SK-N-SH (cell line): Measurements from ENCODE around the gene KMT2E. TPM values are rescaled to one million over a fixed set of nuclear protein-coding genes. Genes with fewer than 3 reads are reported as not detected.

Source experiments
- CTCF ChIA-PET: fragments of 300-600, 350-600 bp; formaldehyde crosslinking; extraction: SDS; loops from one replicate; lab custom pipeline; 2021; lab: Yijun Ruan, JAX
- POLR2A ChIA-PET: fragments of 350-600 bp; sonication (Branson Sonifier 250); formaldehyde crosslinking; extraction: SDS; loops from one replicate; lab custom pipeline; 2020; ENCODE audit warnings: antibody characterized with exemption, inconsistent platforms; lab: Yijun Ruan, JAX
- DNase-seq: peaks from one replicate; pipeline ENCODE4 v3.0.0; 2012
- H2AFZ ChIP-seq: fragments of 200-600 bp; sonication (generic); 2 replicates; pipeline ENCODE4 v1.8.1; 2016; ENCODE audit warnings: antibody characterized with exemption, mild to moderate bottlenecking, low read depth
- H3F3A ChIP-seq: fragments of 200-600 bp; sonication (generic); replicated peaks from 2 replicates; pipeline ENCODE3; 2016; ENCODE audit warnings: antibody characterized with exemption, mild to moderate bottlenecking; ENCODE audit not compliant: insufficient read depth
- H3K27ac ChIP-seq, 2 experiments: fragments of 200-500 bp in 1 of 2; fragments of 200-600 bp in 1 of 2; sonication (Bioruptor generic) in 1 of 2; sonication (generic), shearing (Covaris generic) in 1 of 2; 2 replicates each; pipeline versions ENCODE4 v1.5.1 to v1.6.1; 2014 to 2016; ENCODE audit warnings: low read depth in 2 of 2, inconsistent platforms in 1 of 2, low read length in 1 of 2, mild to moderate bottlenecking in 1 of 2, mixed read lengths in 1 of 2
- H3K27me3 ChIP-seq: fragments of 200-600 bp; sonication (generic), shearing (Covaris generic); 2 replicates; pipeline ENCODE4 v1.6.1; 2016; ENCODE audit warnings: mixed run types; ENCODE audit not compliant: insufficient read depth
- H3K36me3 ChIP-seq, 2 experiments: fragments of 200-500 bp in 1 of 2; fragments of 200-600 bp in 1 of 2; sonication (Bioruptor generic) in 1 of 2; sonication (generic) in 1 of 2; replicated peaks in 1 of 2; 2 replicates each; pipeline versions ENCODE3 to v1.5.1; 2014 to 2016; ENCODE audit warnings: low read length in 1 of 2, mild to moderate bottlenecking in 1 of 2; ENCODE audit not compliant: insufficient read depth in 2 of 2, control insufficient read depth in 1 of 2
- H3K4me1 ChIP-seq, 2 experiments: fragments of 200-500 bp in 1 of 2; fragments of 200-600 bp in 1 of 2; sonication (Bioruptor generic) in 1 of 2; sonication (generic), shearing (Covaris generic) in 1 of 2; 2 replicates each; pipeline versions ENCODE4 v1.5.1 to v1.6.1; 2014 to 2016; ENCODE audit warnings: low read depth in 1 of 2, low read length in 1 of 2, mixed run types in 1 of 2; ENCODE audit not compliant: insufficient read depth in 2 of 2, control insufficient read depth in 1 of 2
- H3K4me2 ChIP-seq: fragments of 200-600 bp; sonication (generic), shearing (Covaris generic); 2 replicates; pipeline ENCODE4 v1.6.1; 2017; ENCODE audit warnings: mixed run types
- H3K4me3 ChIP-seq, 2 experiments: fragments of 200-500 bp in 1 of 2; fragments of 200-600 bp in 1 of 2; sonication (Bioruptor generic) in 1 of 2; sonication (generic), shearing (Covaris generic) in 1 of 2; 2 replicates each; pipeline versions ENCODE4 v1.5.1 to v1.8.1; 2014 to 2016; ENCODE audit warnings: low read depth in 2 of 2, inconsistent platforms in 1 of 2, low read length in 1 of 2, mild to moderate bottlenecking in 1 of 2, mixed read lengths in 1 of 2, moderate library complexity in 1 of 2
- H3K79me2 ChIP-seq: fragments of 200-600 bp; sonication (generic); 2 replicates; pipeline ENCODE4 v1.8.1; 2017; ENCODE audit warnings: mild to moderate bottlenecking; ENCODE audit not compliant: insufficient read depth
- H3K9ac ChIP-seq: fragments of 200-600 bp; sonication (generic); 2 replicates; pipeline ENCODE4 v1.6.1; 2017; ENCODE audit warnings: mixed run types
- H3K9me2 ChIP-seq: fragments of 200-600 bp; sonication (generic); 2 replicates; pipeline ENCODE4 v1.6.1; 2017; ENCODE audit warnings: mixed run types
- H3K9me3 ChIP-seq: fragments of 200-600 bp; sonication (generic); 2 replicates; pipeline ENCODE4 v1.6.1; 2017; ENCODE audit warnings: mixed run types, mild to moderate bottlenecking, moderate library complexity
- H4K20me1 ChIP-seq: fragments of 200-600 bp; sonication (generic); 2 replicates; pipeline ENCODE4 v1.6.1; 2017; ENCODE audit warnings: mild to moderate bottlenecking, mixed run types; ENCODE audit not compliant: insufficient read depth
- ELF1 ChIP-seq: IDR thresholded peaks from 2 replicates; pipeline ENCODE4 v1.4.0; 2012
- EP300 ChIP-seq, 2 experiments: IDR thresholded peaks; 2 replicates each; pipeline versions ENCODE4 v1.4.0 to v1.6.1; 2012; ENCODE audit warnings: borderline replicate concordance in 1 of 2, low read depth in 1 of 2, low read length in 1 of 2
- EZH2phosphoT487 ChIP-seq: fragments of 200-600 bp; sonication (generic); IDR thresholded peaks from 2 replicates; pipeline ENCODE4 v1.6.1; 2017; ENCODE audit warnings: low read depth, mixed run types, mild to moderate bottlenecking, antibody characterized with exemption, moderate library complexity, borderline replicate concordance
- FOSL2 ChIP-seq: IDR thresholded peaks from 2 replicates; pipeline ENCODE4 v1.4.0; 2012; ENCODE audit warnings: low read depth, mild to moderate bottlenecking, moderate library complexity, borderline replicate concordance
- FOXM1 ChIP-seq: IDR thresholded peaks from 2 replicates; pipeline ENCODE4 v1.4.0; 2012; ENCODE audit warnings: low read depth, mild to moderate bottlenecking
- JUND ChIP-seq: IDR thresholded peaks from 2 replicates; pipeline ENCODE4 v1.4.0; 2012
- MEF2A ChIP-seq: IDR thresholded peaks from 2 replicates; pipeline ENCODE4 v1.4.0; 2012; ENCODE audit warnings: low read depth, borderline replicate concordance
- NRF1 ChIP-seq: IDR thresholded peaks from 2 replicates; pipeline ENCODE4 v1.6.1; 2012; ENCODE audit warnings: low read depth, mild to moderate bottlenecking, low read length
- POLR2AphosphoS5 ChIP-seq: IDR thresholded peaks from 2 replicates; pipeline ENCODE4 v1.6.1; 2012; ENCODE audit warnings: low read depth, low read length
- RCOR1 ChIP-seq: fragments of 150-350 bp; IDR thresholded peaks from 2 replicates; pipeline ENCODE4 v1.6.1; 2017; ENCODE audit warnings: antibody characterized with exemption, low read length
- REST ChIP-seq: IDR thresholded peaks from 2 replicates; pipeline ENCODE4 v1.6.1; 2012; ENCODE audit warnings: mild to moderate bottlenecking, low read depth, low read length, moderate library complexity
- RFX5 ChIP-seq: IDR thresholded peaks from 2 replicates; pipeline ENCODE4 v1.6.1; 2012; ENCODE audit warnings: mild to moderate bottlenecking, improper control_type of control experiment, low read length
- TAF1 ChIP-seq: IDR thresholded peaks from 2 replicates; pipeline ENCODE4 v1.6.1; 2012; ENCODE audit warnings: low read depth, mild to moderate bottlenecking, low read length, moderate library complexity, borderline replicate concordance
- USF2 ChIP-seq: fragments of 150-350 bp; IDR thresholded peaks from 2 replicates; pipeline ENCODE4 v1.6.1; 2017; ENCODE audit warnings: antibody characterized with exemption, low read length, low read depth, borderline replicate concordance
- YY1 ChIP-seq: IDR thresholded peaks from 2 replicates; pipeline ENCODE4 v1.4.0; 2012; ENCODE audit warnings: low read depth, mild to moderate bottlenecking
- WGBS: methylation state at CpG from one replicate; pipeline ENCODE4 v1.1.6; 2017; ENCODE audit warnings: low lambda C conversion rate; 5-methylcytosine and 5-hydroxymethylcytosine counted together
- polyA plus RNA-seq, 3 experiments: library from polyadenylated mRNA; depleted of rRNA; stranded (reverse); fragments of >200 nt; gene quantifications; 2 replicates each; pipeline ENCODE4 v1.2.3, GENCODE V29; 2012
- TF ChIP-seq, protein P1 (sequence below): IDR thresholded peaks from 2 replicates; pipeline ENCODE4; 2012
- TF ChIP-seq, protein P2 (sequence below): IDR thresholded peaks from 2 replicates; pipeline ENCODE4 v1.4.0; 2012; ENCODE audit warnings: low read depth, borderline replicate concordance

Gene KMT2E
- polyA plus RNA-seq, 1 of the 3 experiments (the other 2 are of a cell fraction) = 6.4 TPM

GRCh38 chr7:105153531-105153930 lies 139.5 kb downstream of the KMT2E start (continued):
- TF ChIP-seq REST = no peak
- no peak for TF ChIP-seq EP300 (IDR thresholded peaks at IDR 0.05; ENCODE audit: borderline replicate concordance in 1 of 2, low read depth in 1 of 2, low read length in 1 of 2)
- no peak for TF ChIP-seq MEF2A
- TF ChIP-seq EZH2phosphoT487 = no peak
- no peak for TF ChIP-seq FOSL2
- TF ChIP-seq YY1 = no peak
- no peak for TF ChIP-seq ELF1
- TF ChIP-seq, protein P1, sequence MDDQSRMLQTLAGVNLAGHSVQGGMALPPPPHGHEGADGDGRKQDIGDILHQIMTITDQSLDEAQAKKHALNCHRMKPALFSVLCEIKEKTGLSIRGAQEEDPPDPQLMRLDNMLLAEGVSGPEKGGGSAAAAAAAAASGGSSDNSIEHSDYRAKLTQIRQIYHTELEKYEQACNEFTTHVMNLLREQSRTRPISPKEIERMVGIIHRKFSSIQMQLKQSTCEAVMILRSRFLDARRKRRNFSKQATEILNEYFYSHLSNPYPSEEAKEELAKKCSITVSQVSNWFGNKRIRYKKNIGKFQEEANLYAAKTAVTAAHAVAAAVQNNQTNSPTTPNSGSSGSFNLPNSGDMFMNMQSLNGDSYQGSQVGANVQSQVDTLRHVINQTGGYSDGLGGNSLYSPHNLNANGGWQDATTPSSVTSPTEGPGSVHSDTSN = no peak
- TF ChIP-seq FOXM1 = no peak

GRCh38 chr7:105154084-105154483 lies 140.1 kb downstream of the KMT2E start:
- Histone ChIP-seq H3K4me3 (no peak overlapping the region), H2AFZ (no peak overlapping the region), H3K4me2 (no peak overlapping the region), H3F3A (peaks cover 9% of the 10 kb centered on the region), H3K27ac (no peak overlapping the region), H3K79me2 (peaks cover 10% of the 10 kb centered on the region; the same call in 1 of the 2 replicates), H3K9me3 (no peaks in the 10 kb centered on the region), H3K9ac (no peak overlapping the region), H3K9me2 (no peaks in the 10 kb centered on the region), H3K4me1 (peaks cover 0 to 11% of the 10 kb centered on the region in 2 experiments; a peak in 1 of 4 replicates), H3K36me3 (peaks cover 4 to 29% of the 10 kb centered on the region in 2 experiments), H4K20me1 (no peaks in the 10 kb centered on the region), H3K27me3 (no peaks in the 10 kb centered on the region)
- ChIA-PET CTCF (interaction anchor here (0.9 to 1.5 kb wide), 5 partner anchors 13 to 276 kb away, joined by 3 to 5 read pairs (median 3); no protein-coding TSS in a partner anchor), POLR2A (no interaction called here)
- TF ChIP-seq MEF2A = no peak
- TF ChIP-seq USF2 = no peak
- TF ChIP-seq RFX5 = no peak
- TF ChIP-seq ELF1 = no peak
- TF ChIP-seq RCOR1 = no peak
- TF ChIP-seq JUND = no peak
- TF ChIP-seq, protein P1 = no peak
- no peak for TF ChIP-seq TAF1
- TF ChIP-seq, protein P2, sequence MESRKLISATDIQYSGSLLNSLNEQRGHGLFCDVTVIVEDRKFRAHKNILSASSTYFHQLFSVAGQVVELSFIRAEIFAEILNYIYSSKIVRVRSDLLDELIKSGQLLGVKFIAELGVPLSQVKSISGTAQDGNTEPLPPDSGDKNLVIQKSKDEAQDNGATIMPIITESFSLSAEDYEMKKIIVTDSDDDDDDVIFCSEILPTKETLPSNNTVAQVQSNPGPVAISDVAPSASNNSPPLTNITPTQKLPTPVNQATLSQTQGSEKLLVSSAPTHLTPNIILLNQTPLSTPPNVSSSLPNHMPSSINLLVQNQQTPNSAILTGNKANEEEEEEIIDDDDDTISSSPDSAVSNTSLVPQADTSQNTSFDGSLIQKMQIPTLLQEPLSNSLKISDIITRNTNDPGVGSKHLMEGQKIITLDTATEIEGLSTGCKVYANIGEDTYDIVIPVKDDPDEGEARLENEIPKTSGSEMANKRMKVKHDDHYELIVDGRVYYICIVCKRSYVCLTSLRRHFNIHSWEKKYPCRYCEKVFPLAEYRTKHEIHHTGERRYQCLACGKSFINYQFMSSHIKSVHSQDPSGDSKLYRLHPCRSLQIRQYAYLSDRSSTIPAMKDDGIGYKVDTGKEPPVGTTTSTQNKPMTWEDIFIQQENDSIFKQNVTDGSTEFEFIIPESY = no peak
- TF ChIP-seq POLR2AphosphoS5 = no peak
- TF ChIP-seq NRF1 = no peak
- no peak for DNase-seq
- WGBS = 84% methylated on average over 2 of the region's 2 CpGs
